COR-L47 (cell line): Measurements from ENCODE around the gene RABGGTA.
"Not testable (repeated sequence)": the region's sequence is repeated elsewhere in the genome, so short reads cannot be mapped to it uniquely, and the experiment has no call there.

Experiments used
- DNase-seq: peaks from one replicate; lab custom pipeline; 2025; lab: John Stamatoyannopoulos, UW

The RABGGTA gene

DNA sequence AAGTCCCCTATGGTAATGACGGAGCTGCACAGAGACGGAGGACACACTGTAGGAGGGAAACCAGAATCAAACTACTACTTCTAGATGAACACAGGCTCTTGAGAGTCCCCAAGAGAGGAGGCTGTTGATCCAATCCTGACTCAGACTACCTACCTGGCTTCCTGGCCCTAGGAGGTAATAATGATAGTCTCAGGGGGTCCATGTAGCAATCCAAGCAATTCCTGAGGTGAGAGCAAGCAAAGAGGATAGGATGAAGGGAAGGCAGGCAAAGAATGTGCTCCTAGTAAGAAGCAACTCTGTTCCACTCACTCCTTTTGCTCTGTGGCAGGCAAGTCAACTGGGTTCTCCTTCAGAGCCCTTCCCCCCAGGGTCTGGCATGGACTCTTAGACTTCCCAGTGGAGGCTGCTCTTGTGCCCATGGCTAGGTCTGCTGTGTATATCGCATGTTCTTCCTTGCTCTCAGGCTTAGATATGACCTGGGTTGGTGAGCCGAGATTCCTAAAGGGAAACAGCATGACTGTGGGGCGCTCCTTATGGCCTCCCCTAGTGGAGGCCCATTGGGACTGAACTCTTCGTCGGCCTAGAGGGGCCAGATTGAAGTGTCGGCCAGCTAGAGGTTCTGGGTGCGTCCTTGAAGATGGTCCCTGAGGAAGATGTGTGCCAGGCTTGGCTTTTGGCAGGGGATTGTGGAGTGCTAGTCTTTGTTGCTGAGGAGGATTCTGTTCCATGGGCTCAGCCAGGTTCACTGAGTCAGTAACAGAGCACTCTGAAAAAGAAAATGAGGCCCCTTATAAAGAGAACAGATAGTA lies 31.1 kb downstream of the RABGGTA start:
- DNase-seq, result no peak

DNA sequence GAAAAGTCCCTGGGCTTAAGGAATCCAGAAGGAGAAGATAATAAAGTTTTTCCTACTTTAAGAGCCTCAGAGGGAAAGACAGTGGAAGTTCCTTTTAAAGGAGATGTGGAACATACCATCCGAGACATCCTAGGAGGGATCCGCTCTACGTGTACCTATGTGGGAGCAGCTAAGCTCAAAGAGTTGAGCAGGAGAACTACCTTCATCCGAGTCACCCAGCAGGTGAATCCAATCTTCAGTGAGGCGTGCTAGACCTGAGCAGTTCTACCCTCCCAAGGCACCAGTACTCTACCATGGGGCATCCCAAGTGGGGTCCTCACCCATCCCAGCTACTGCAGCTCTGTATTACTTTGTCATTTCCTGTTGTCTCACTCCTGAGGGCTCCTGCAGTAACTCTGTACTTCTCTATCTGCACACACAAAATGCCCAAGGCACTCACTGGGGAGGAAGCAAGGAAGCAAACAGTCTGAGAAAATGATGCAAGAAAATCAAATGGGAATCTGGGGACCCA lies 32.8 kb downstream of the RABGGTA start:
- DNase-seq, result no peak

DNA sequence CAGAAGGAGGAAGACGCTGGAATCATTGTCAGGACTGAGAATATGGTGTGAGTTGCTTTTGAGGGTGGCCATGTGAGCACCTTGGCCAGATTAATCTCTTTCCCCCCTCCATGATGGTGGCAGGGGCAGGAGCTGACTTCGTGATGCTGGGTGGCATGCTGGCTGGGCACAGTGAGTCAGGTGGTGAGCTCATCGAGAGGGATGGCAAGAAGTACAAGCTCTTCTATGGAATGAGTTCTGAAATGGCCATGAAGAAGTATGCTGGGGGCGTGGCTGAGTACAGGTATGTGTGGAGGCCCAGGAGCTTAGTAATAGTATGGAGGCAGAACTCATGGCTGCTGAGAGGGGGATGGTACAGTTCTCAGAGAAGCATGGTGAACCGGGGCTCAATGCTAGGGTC lies 33.3 kb downstream of the RABGGTA start:
- no peak for DNase-seq

DNA sequence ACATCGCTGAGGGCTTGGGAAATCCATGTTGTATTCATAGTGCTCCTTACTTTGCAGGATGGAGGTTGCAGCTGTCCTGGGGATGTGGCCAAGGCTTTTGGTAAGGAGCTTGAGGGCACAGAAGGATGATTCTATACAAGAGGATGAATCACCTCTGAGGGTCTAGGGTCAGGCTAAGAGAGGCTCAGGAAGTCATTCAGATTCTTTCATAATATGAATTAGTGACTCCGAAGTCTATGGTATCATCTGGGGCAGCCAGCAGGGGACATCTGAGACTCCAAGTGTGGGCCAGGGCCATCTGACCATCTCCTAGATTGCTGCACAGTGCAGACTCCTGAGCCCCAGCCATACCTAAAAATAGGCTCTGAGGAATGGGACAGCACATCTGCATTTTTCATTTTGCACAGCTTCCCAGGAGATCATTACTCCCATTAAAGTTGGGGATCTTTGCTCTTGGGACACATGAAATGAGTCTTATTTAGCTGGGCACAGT lies 33.9 kb downstream of the RABGGTA start:
- no peak for DNase-seq

DNA sequence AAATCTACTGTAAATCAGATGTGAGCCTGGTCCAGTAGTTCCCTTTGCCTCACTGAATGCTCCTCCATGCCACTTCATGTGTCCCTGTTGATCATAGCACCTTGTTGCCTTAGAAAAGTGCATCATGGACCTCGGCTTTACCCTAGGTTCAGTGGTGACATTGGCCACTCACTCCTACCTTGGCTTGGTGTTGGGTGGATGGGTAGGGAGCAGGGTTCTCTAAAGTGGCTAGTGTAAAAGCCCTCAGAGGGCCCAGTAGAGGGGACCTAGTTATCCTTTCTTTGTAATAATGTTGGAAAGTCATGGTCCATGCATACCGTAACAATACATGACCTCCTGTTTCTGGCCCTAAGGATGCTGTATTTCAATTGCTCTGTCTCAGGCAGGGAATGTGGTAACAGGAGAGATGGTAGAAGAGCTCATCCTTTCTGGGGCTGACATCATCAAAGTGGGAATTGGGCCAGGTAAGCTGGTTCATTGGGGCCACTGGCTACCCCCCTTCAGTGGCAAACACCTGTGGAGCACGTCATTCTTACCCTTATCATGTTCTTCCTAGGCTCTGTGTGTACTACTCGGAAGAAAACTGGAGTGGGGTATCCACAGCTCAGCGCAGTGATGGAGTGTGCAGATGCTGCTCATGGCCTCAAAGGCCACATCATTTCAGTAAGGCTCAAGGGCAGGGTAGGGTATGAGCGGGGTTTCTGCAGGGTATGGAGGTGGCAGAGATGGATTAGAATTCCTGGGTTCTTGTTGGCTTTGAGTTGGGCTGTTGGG lies 34.5 kb downstream of the RABGGTA start:
- DNase-seq, result no peak

GRCh38 chr14:24235804-24236688 lies 35.4 kb downstream of the RABGGTA start:
- DNase-seq, result no peak

DNA sequence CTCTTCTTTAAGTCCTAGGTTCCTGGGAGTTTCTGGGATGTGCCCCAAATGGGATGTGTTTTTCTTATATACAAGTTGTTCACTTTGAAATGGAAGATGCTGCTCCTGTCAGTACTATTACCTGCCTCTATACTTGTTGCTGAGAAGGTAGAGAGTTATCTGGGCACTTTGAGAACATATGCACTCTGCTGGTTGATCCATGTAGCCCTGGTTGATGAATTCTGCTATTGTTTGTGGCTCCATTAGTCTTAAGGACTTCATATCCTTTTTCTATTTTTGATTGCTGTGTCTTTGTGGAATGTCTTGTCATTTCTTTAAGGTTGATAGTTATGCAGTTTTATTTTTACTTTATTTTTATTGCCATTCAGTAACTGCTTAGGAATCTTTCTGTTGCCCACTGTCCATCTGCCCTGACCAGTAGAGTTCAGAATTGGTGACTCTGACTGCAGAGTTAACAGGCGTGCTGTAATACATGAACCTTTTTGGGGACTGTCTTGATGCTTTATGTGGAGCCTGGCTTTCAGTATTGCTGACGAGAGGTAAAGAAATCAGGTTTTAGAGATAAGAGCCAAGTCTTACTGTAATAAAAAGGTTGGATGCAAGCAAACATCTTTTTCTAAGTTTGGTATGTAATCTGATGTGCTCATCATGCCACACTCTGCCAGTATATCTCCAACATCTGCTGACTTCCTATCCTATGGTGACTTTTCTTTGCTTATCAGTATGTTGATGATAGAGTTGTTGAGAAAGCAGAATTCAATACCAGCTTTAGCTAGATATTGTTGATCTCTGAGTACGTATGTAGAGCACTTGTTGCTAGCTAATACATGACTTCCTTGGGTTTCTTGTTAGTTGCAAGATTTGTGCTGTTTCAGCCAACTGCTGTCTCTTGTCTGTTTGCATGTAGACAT lies 37.0 kb downstream of the RABGGTA start:
- DNase-seq, result no peak

GRCh38 chr14:24233538-24233866 lies 37.9 kb downstream of the RABGGTA start:
- no peak for DNase-seq

GRCh38 chr14:24232645-24233537 lies 38.5 kb downstream of the RABGGTA start, which contains the start of gene GMPR2:
Gene GMPR2, plus strand, starts transcription at chr14:24232929. Its CDS starts 325 bp downstream, at chr14:24233254.
- DNase-seq, result no peak

GRCh38 chr14:24232121-24232644 lies 39.2 kb downstream of the RABGGTA start, which contains the start of gene NEDD8:
Gene NEDD8, minus strand, starts transcription at chr14:24232367. Its CDS starts 100 bp downstream, at chr14:24232267.
- peak; percentile 75 for DNase-seq

DNA sequence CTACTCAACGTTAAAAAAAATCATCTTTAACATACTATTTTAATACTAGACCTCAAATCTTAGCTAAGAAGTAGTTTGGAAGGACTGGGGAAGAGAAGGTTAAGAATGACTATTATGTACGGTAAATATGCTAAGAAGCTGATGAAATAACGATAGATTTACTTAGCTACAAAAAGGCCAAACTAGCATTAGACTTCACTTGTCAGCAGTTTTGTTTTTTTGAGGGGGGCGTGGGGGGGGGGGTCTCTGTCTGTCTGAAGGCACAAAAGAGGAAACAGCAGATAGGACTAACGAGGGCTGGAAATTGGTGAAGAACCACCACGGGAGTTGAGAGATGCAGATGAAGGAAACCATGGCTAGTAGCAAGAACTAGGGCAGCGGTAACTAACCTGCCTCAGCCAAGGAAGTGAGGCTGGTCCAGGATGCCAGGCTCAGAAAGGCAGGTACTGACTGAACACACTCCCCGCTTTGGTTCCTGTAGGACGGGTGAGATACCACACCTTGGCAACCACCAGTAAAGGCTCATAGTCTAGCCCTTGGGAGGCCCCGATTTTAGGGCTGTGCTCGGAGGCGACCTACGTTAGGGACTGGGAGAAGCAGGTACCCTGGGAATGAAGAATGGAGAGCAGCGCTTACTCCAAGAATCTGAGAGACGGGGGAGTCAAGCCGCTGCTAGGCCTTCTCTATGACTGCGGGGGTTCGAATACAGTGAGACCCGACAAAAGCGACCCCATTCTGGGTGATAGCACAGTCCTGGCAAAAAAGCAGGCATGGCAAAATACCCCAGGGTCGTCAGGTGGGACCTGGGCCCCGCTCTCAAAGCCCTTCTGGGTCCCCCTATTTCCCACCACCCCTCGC lies 39.9 kb downstream of the RABGGTA start:
- DNase-seq, result no peak

- no peak for DNase-seq
These were observed 42.5 kb downstream of the RABGGTA start for GRCh38 chr14:24228902-24229301.

DNA sequence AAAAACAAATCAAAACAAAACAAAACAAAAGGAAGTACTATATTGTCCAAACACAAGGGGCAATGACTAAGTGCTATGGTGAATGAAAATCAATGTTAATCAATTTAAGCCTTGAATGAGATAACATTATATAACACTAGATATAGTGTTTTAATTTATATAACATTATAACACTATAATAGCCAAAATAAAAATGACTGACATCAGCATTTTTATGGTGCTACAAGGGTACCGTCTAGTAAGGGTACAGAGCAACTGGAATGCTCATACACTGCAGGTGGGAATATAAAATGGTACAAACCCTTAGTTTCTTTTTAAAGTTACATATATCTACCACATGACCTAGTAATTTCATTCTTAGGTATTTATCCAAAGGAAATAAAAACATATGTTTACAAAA lies 44.9 kb downstream of the RABGGTA start:
- DNase-seq, result no peak

DNA sequence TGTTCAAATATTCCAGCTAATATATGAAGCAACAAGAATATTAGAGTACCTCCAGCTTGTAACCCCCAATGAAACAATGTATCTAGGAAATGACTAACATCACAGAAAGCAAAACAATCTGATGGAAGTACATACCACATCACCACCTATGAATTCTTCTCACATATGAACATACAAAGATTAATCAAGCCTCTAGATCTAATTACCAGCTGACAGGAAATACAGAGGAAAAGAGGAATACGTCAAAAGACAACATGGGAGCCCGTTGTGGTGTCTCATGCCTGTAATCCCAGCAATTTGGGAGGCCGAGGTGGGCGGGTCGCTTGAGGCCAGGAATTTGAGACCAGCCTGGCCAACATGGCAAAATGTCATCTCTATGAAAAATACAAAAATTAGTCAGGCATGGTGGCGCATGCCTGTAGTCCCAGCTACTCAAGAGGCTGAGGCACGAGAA lies 46.8 kb downstream of the RABGGTA start:
- DNase-seq, result no peak

GRCh38 chr14:24222987-24223386 lies 48.4 kb downstream of the RABGGTA start:
- DNase-seq, result not testable (repeated sequence)

GRCh38 chr14:24219521-24219920 lies 51.9 kb downstream of the RABGGTA start:
- DNase-seq, result no peak

- DNase-seq, result no peak
These were observed 52.3 kb downstream of the RABGGTA start for GRCh38 chr14:24219080-24219479.

GRCh38 chr14:24216876-24217275 lies 54.5 kb downstream of the RABGGTA start:
- not testable (repeated sequence) for DNase-seq
